NCI-H128 (cell line): ENCODE results near the gene RNF7.
A peak's percentile ranks its signal among the peaks of the same experiment; 100 is the strongest.
"Not testable (repeated sequence)": the region's sequence is repeated elsewhere in the genome, so short reads cannot be mapped to it uniquely, and the experiment has no call there.

ENCODE experiments used
- DNase-seq: peaks from one replicate; lab custom pipeline; 2025; ENCODE audit not compliant: unreplicated experiment; lab: John Stamatoyannopoulos, UW

Gene RNF7

DNA sequence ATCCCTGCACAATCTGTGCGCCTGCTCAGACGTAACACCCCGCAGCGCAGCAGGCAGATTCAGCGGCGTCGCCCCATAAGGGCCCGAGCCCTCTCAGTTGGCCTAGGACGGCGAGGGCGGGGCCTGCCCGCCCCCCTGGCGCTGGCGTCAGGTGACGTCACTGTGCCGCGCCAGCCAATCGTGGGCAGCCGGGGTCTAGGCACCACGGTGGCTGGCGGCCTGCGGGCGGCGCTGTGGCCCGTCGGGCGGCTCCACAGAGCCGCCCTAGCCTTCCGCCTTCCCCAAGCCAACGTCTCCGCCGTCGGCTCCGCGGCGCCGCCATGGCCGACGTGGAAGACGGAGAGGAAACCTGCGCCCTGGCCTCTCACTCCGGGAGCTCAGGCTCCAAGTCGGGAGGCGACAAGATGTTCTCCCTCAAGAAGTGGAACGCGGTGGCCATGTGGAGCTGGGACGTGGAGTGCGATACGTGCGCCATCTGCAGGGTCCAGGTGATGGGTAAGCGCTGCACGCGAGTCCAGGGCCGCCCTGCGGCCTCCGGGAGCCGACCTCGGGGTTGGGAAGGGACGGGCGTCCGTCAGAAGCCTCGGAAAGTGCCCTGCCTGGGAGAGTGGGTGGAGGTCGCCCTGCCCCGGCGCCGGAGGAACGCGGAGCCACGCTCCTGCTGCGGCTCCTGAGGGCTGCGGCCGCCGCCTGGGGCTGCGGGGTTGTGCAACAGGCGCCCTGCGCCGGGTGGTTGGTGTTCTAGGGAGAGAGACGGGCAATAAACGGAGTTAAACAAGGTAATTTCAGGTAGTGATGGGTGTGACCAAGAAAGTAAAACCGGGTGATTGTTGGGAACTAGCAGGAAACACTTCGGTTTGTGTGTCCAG lies at the start of gene RNF7:
RNF7 (plus strand) TSS at position 277 of the 869 bp plus-strand sequence; CDS start at position 321, 44 bp downstream.
- peak; percentile 96 for DNase-seq

DNA sequence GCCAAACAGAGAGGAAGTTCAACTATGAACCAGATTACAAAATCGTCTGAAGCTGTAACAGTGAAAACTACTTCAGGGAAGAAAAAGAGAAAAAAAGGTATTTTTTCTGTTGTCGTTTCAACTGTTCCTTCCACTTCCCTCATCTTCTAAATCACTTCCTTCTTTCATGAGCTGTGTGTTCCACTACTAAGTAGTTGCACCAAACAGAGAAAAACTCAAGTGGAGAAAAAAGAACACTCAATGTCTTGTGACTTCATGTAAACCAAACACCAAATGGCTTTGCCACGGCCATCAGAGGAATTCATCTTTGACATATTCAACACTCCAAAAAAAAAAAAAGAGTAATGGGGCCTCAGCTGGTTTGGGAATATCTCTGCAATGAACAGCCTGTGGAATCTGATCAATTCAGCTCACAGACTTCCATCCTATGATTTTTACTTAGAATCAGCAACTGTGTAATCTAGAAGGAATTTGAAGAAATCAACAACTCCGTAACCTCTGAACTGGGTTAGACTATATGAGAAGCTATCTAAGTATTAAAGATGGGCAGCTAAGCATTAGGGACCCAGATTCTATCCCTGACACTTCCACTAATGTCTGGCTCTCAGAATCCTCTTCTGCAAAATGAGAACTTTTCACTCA lies 47.5 kb upstream of the RNF7 start:
- no peak for DNase-seq

DNA sequence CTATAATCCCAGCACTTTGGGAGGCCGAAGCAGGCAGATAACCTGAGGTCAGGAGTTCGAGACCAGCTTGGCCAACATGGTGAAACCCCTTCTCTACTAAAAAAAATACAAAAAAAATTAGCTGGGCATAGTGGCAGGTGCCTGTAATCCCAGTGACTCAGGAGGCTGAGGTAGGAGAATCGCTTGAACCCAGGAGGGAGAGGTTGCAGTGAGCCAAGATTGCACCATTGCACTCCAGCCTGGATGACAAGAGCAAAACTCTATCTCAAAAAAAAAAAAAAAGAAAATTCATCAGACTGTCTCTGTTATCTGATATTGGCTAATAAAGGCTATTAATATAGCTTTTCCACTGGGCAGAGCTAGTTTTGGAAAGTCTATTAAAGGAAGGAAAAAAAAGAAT lies 46.6 kb upstream of the RNF7 start:
- not testable (repeated sequence) for DNase-seq

DNA sequence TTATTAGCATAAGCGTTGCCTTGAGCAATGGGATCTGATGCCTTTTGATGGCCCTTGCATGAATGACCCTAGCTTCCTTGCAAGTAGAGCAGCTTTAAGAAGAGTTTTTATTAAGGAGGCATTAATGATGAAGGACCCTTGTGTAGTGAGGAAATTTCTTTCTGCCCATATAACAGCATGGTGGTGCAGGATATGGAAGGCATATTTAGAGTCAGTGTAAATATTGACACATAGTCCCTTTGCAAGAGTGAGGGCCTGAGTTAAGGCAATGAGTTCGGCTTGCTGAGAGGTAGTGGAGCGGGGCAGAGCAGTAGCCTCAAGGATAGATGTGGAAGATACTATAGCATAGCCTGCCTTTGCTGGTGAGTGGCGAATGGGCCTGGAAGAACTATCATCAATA lies 45.1 kb upstream of the RNF7 start:
- DNase-seq: not testable (repeated sequence)

DNA sequence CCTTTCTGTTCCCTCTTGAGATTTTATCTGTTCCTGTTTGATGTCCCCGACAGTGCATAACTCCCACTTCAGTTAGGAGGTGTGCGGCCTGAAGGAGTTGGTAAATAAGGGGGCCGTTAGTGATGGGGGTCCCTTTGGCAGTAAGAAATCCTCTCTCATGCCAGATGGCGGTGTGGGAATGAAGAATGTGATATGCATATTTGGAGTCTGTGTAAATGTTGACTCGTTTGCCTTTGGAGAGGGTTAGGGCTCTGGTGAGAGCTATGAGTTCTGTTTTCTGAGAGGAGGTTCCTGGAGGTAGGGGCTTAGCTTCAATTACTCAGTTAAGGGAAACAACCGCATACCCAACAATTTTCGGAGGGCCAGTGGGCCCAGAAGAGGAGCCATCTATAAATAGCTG lies 38.8 kb upstream of the RNF7 start:
- DNase-seq: no peak

DNA sequence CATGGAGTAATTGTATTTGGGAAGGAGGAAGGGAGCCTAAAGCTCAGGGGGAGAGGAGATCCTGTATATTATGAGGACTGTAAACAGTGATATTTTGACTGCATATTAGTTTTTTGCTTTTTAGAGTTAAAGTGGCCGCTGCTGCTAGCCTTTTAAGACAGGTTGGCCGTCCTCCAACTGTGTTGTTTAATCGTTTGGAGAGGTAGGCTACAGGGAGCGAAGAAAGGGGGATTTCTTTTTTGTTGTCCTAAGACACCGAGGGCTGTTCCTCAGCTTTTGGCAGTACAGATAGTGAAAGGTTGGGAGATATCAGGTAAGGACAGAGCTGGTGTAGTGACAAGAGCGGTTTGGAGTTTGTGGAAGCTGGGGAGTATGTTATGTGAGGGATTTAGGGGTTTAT lies 38.2 kb upstream of the RNF7 start:
- no peak for DNase-seq

DNA sequence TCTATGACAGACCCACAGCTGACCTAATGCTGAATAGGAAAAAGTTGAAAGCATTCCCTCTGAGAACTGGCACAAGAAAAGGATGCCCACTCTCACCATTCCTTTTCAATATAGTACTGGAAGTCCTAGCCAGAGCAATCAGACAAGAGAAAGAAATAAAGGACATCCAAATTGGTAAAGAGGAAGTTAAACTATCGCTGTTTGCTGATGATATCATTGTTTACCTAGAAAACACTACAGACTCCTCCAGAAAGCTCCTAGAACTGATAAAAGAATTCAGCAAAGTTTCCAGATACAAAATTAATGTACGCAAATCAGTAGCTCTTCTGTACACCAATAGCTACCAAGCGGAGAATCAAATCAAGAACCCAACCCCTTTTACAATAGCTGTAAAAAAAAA lies 34.7 kb upstream of the RNF7 start:
- not testable (repeated sequence) for DNase-seq

DNA sequence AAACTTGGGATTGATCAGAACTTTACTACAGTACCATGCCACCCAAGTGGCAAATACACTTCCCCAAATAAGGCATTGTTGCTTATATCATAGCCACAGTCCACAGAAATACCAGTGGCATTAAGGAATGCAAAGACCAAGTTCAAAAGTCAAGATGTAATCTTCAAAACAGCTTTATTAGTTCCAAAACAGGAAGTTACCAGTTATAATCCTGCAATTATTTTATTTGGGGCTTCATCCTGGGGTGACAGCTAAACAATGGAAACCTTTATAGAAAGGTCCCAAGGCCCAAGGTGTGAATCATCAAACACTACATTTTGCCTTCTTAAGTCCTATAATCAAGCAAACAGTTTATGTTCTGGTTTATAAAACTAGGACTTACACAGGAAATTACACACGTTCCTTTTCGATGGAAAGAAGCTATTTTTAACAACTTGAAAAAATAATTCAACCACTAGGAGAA lies 30.3 kb upstream of the RNF7 start:
- DNase-seq: no peak

DNA sequence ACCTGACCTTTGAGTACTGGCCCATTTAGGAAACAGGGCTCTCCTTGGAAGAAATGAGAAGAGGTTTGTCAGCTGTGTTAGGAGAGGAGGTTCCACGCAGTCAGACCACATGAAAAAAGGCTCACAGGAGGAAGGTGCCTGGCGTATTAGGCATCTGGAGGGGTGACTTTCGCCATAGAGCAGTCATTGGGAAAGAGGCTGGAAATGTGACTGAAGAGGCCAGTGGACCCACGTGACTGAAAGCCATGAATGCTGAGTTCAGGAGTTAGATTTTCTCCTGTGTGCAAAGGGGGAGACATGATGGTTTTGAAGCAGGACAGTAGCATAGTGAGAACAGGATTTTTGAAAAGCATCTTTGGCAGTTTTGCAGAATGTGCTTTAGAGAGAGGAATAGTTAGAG lies 29.7 kb upstream of the RNF7 start:
- no peak for DNase-seq

DNA sequence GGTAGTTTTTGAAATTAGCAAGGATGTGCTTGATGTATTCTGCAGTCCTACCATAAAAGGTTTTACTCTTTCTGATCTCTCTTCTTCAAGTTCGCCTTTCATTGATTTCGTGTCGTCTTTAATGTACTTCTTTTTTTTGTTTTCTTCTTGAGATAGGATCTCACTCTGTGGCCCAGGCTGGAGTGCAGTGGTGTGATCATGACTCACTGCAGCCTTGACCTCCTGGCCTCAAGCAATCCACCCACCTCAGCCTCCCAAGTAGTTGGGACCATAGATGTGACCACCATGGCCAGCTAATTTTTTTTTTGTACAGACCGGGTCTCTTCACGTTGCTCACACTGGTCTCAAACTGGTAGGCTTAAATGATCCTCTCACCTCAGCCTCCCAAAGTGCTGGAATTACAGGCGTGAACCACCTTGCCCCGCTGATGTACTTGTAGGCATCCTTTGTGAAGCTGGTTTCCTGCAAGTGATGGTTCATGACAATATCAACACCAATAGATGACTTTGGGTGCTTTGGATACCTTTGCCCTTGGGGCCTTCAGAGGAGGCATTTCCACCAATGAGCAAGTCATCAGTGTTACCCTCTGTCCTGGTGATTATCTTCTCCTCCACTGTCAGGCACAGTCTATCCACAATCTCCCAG lies 28.9 kb upstream of the RNF7 start:
- no peak for DNase-seq

DNA sequence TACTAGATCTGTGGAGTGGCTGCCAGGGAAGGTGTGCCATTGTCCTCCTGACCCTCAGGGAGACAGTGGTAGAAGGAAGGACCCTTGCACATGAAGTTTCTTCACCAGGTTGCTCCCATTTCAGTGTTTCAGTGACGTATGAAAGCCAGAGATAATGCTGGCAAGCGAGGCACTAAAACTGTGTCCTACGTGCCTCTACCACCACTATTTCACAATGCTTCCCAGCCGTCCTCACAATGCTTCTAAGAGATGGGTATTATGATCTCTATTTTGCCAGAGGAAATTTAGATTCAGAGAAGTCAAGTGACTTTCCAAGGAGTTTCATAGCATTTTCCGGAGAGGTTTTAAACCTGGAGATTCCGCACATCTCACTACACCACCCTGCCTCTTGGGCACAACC lies 28.0 kb upstream of the RNF7 start:
- DNase-seq: no peak

DNA sequence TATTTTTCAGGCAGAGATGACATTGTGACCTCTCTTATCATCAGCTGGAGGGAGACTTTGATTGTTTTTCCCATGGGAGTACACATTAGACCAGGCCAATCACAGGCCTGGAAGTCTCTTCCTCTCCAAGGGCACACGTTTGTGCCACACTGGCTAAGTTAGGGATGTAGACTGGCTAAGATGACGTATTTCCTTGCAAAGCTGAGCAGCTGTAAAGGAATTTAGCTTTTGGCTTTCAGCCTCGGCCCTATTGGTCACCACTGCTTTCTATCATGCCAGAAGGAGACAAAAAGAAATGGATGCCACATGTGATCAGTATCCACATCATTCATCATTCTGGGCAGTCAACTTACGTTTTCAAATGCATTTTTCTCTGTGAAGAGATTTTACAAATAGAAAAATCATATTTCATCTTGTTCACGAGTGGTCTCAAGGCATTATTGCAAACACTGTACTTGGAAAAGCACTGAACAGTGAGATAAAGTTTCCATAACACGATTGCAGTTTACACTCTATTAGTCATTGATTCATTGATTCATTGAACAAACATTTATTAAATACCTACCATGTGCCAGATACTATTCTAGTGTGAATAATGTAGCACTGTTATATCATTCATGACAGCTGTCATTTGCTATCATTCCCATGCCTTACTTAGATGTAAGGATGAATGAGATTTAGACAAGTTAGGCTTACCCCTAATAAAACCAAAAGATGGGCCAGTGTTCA lies 27.0 kb upstream of the RNF7 start:
- DNase-seq: no peak

DNA sequence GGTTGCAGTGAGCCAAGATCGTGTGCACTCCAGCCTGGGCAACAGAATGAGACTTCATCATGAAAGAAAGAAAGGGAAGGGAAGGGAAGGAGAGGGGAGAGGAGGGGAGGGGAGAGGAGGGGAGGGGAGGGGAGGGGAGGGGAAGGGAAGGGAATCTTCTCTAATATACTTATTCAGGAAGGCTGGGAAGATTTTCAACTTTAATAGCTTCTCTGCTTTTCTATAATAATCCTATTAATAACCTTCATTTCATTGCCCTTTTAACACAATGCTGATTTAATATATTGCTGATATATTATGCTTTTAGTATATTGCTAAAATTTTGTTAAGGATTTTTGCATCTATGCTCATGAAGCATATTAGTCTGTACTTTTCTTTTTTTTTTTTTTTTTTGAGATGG lies 23.4 kb upstream of the RNF7 start:
- DNase-seq: no peak

DNA sequence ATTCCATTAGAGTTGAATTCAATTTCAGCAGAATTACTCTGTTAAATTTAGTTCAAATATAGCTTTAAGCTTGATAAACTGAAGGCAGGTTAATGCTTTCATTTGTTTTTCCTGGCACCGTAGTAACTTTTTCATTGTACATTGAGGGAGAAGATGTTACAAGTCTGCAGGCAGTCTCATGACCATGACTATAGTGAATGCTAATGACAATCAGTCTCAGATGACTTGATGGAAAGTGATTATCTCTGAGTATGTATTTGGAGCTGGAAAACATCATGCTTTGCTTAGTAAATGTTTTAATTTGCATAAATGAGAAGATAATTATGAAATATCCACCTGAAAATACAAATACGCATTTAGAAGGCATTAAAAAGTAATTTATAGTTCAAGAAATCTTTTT lies 16.0 kb upstream of the RNF7 start:
- DNase-seq: no peak

DNA sequence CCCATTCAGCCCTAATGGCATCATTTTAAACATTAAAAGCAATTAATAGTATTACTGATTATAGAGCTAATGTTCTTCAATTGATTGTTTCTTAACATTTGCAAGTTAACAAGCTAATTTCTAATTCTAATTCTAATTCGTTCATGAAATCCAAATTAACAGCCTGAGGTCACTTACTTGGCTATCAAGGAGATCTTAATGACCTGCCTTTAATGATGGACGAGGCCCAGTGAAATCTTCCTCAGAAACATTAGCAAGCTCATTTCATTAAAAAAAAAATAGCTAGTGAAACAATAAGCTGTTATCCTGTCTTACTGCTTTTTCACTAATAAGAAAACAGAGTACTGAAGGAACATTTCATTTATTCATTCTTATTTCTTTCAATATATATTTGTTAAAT lies 15.4 kb upstream of the RNF7 start:
- DNase-seq: no peak

DNA sequence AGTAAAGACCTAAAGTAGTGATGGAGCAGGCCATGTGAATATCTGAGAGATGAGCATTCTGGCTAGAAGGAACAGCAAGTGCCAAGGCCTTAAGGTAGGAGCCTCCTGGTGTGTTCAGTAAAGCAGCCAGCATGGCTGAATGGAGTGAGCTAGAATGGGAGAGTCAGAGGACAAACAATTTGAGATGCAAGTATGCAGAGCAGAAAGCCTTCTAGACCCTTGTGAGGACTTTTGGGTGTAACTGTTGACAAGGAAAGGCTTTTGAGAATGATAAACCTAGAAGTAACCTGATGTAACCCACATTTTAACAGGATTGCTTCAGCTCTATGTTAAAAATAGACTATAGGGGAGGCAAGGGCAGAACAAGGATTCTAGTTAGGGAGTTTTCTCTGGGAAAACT lies 14.8 kb upstream of the RNF7 start:
- no peak for DNase-seq

DNA sequence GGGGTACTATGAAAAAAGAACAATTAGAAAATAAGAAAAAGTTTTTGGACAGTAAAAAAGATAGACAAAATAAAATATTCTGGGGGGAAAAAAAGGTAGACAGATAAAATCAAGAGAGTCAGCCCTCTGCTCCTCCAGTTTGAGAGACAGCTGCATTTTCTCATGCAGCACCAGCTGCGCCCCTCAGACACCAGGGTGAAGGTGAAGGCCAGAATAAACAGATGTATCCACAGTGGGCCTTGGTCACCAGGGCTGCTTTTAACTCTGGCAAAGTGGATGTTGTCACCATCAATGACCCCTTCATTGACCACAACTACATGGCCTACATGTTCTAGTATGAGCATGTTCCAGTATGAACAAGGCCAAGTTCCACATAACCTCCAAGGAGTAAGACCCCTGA lies 13.9 kb upstream of the RNF7 start:
- DNase-seq: no peak

DNA sequence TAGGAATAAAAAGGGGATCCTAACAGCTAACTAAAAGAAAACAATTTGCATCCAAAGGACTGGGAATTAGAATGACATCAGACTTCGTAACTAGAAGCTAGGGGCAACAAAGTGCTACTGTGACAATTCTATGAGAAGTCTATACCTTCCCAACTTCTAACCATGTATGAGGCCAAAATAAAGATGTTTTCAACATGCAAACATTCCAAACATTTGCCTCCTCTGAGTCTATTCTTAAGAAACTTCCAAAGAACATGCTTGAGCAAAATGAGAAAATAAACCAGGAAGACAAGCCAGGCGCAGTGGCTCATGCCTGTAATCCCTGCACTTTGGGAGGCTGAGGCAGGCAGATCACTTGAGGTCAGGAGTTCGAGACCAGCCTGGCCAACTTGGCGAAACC lies 13.1 kb upstream of the RNF7 start:
- no peak for DNase-seq

DNA sequence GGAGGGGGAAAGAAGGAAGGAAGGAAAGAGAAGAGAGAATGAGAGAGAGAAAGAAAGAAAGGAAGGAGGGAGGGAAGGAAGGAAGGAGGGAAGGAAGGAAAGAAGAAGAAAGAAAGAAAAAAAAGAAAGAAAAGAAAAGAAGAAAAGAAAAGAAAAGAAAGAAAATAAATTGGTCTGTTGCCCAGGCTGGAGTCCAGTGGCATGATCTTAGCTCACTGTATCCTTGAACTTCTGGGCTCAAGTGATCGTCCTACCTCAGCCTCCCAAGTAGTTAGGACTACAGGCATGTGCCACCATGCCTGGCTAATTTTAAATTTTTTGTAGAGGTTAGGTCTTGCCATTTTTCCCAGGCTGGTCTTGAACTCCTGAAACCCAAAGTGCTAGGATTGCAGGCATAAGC lies 11.6 kb upstream of the RNF7 start:
- DNase-seq: no peak

DNA sequence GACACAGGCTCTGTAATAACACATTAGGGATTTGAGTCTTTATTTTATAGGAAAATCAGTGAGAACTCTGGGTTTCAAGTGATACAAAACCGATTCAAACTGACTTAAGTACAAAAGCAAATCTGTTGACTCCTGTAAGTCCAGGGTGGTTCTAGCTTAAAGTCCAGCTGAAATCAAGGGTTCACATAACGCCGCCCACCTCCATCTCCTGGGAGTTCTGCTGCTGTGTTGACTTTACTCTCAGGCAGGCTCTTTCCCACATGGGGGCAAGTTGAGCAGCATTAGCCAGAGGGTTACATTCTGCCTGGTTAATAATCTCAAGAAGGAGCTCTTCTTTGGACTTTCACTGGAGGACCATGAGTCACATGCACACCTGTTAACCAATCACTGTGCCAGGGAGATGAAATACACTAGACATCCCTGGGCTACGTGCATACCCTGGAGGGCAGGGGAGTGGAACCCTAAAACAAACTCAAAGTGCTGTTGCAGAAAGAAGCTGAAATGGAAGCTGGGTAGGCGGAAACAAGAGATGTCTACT lies 9.7 kb upstream of the RNF7 start:
- DNase-seq: no peak

DNA sequence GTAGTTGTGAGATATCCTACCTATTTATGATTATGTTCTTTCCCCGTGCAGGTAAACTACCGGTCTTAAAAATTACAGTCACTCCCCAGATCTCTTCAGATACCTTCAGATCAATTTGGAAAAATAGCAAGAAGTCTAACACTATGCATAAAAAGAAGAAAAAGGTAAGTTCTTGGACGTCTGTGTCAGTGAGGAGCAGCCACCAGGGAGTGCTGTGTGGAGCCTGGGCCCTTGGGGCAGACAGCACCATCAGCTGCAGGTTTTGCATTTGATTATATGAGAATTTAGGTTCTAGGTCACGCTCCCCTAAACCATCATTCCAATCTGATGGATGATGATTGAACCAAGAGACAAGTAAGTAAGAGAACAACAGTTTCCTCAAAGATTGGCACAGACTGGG lies 8.9 kb upstream of the RNF7 start:
- DNase-seq: no peak
